Esophagus mucosa (tissue), 1 donor: ENCODE measurements around the gene MAP3K2. TPM values are rescaled to one million over a fixed set of nuclear protein-coding genes. Genes with fewer than 3 reads are reported as not detected.

Experiments used
- ATAC-seq: fragments of 200-7000 bp; cut with Tn5 transposase; one replicate; pipeline ENCODE4 v1.9.1; 2020
- total RNA-seq: library from RNA; stranded (reverse); gene quantifications from one replicate; pipeline ENCODE4 v1.2.4, GENCODE V29; 2023
- donor health status: DM: yes; HTN: yes; CAD: no.

MAP3K2 gene
- total RNA-seq, 1 donor from 2014 or later, result 30.0 TPM

DNA sequence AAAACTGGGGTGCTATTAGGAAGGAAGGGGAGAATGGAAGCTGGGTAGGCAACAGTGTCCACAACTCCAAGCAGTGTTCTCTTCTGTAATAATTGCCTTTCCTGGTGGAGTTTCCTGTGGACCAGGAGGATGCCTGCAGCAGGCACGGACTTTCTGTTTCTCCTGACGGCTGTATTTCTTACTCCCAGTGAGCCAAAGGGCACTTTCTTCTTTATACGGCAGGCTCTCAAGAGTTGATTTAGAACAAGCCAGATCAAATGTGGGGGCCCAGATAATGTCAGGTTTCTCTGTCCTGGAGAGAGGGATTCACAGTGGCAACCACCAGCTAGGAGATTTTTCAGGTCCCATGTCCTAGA lies 17.5 kb upstream of the MAP3K2 start:
- no peak for ATAC-seq

DNA sequence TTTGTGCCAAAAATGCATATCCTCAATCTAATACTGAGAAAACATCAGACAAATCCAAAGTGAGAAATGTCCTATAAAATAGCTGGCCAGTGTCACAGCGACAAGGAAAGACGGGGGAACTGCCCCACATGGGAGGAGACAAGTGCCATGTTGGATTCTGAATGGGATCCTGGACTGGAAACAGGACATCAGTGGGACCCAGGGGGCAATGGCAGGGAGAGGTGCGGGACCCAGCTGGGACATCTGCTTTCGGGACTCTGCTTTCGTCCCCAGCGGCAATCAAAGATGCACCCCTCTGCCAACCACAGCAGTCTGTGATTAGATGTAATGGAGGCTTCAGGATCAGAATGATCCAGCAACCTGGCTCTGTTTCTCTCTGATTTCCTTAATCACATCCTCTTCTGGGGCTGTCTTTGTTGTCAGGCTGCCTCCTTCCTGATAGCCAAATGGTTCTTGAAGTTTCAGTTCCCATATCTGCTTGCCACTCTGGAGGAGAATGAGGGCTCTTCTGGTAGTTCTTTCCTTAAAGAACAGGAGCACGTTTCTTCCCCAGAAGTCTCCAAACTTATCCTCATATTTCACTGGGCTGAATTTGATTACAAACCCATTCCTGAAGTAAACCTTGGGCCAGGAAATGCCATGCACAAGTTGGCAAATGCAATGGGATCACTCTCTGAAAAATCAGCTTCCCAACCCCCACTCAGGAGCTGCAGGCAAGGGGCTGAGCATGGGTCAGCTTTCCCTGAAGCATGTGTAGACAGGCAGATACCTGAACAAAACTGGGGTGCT lies 16.9 kb upstream of the MAP3K2 start:
- no peak for ATAC-seq

- ATAC-seq, result no peak
Measured at GRCh38 chr2:127403460-127403859, 15.7 kb upstream of the MAP3K2 start.

DNA sequence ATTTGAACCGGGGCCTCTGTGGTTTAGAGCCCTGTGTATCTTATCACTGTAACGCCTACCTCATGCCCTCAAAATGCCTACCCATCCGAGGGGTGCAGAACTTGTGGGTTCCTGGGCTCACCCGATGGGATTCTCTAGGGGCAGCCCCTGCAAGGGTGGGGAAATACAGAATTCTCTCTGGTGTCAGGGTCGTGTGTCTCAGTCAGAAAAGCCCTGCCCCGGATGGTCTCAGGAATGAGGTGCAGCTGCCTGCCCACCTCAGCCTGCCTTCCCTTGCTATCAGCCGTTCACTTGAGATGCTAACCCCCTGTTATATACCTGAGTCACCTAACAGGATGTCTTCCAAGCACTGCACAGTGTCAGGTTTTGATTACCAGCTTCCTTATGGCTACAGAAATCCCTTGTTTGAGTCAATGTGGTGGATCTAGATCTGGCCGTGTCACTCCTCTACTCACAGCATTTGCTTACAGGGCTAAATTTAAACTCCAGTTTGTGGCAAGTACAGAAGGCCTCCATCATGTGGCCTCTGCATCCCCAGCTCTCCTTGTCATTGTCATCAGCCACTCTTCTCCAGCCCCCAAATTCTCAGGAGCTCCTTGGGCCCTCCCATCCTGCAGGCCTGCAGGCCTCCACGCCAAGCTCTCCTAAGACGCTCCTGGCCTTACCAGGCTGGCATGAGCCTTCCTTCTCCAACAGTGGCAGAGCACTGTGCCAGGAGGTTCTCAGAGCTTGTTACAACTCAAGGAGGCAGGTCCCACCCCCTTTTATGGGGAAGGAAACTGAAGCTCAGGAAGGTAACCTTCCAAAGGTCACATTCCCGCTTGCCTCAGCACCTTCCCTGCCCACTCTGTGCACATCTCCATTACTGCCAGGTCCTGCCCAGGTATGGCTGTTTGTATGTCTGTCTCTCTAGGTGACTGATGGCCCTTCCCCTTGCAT lies 14.3 kb upstream of the MAP3K2 start:
- peak; percentile 34 for ATAC-seq

GRCh38 chr2:127400897-127401756 lies 13.4 kb upstream of the MAP3K2 start:
- ATAC-seq, result peak; percentile 65

- ATAC-seq, result peak; percentile 68
Measured at GRCh38 chr2:127400533-127400896, 12.7 kb upstream of the MAP3K2 start.

GRCh38 chr2:127398239-127398590 lies 10.4 kb upstream of the MAP3K2 start:
- ATAC-seq, result peak; percentile 82

- ATAC-seq, result no peak
Measured at GRCh38 chr2:127397568-127398238, 9.9 kb upstream of the MAP3K2 start.

DNA sequence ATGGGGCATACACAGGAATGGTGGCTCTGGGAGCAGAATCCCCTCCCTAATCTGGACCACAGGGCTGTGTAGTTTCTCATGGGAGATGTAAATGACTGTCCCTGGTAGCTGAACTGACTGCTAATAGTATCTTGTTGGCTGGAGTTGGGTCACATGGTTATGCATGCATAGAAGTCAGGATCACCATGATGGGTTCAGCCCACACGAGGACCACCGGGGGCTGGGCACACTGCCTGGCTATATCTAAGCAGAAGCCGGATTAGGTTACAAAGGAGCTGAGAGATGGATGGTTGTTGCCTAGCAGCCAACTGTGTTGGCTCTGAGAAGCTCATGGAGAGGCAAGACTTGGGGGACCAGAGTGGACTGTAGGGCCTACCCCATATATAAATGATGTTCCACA lies 6.7 kb upstream of the MAP3K2 start:
- ATAC-seq, result no peak

DNA sequence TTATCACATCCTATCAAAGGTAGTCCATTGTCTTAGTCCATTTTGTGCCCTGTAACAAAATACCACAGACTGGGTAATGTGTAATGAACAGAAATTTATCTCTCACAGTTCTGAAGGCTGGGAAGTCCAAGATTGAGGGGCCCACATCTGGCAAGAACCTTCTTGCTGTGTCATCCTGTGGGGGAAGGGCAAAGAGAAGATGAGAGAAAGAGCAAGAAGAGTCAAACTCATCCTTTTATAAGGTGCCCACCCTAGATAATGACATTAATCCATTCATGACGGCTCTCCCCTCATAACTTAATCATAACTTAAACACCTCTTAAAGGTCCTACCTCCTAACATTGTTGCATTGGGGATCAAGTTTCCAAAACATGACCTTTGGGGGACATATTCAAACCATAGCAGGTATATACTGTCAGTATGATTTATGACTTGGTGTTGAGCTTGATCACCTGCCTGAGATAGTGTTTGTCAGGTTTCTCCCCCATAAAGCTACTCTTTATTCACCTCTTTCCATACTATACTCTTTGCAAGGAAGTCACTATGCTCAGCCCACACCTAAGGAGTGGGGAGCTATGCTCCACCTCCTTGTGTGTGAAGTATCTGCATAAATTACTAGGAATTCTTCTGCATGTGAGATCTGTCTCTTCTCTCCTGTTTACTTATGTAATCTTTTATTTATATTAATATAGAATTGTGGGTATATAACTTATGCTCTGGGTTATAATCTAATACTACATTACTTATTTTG lies 5.2 kb upstream of the MAP3K2 start:
- no peak for ATAC-seq

DNA sequence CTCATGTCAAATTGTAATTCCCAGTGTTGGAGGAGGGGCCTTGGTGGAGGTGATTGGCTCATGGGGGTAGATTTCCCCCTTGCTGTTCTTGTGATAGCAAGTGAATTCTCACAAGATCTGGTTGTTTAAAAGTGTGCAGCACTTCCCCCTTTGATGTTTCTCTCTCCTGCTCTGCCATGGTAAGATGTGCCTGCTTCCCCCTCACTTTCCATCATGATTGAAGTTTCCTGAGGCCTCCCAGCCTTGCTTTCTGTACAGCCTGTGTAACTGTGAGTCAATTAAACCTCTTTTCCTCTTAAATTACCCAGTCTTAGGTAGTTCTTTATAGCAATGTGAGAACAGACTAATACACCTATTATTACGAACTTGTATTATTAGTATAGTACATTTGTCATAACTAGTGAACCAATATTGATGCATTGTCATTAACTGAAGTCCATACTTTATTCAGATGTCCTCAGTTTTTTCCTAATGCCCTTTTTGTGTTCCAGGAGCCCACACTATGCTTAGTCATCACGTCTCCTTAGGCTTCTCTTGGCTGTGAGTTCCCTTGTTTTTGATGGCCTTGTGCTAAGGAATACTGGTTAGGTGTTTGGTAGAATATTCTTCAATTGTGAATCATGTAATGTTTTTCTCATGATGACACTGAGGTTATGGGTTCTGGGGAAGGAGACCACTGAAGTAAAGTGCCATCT lies 4.5 kb upstream of the MAP3K2 start:
- no peak for ATAC-seq

DNA sequence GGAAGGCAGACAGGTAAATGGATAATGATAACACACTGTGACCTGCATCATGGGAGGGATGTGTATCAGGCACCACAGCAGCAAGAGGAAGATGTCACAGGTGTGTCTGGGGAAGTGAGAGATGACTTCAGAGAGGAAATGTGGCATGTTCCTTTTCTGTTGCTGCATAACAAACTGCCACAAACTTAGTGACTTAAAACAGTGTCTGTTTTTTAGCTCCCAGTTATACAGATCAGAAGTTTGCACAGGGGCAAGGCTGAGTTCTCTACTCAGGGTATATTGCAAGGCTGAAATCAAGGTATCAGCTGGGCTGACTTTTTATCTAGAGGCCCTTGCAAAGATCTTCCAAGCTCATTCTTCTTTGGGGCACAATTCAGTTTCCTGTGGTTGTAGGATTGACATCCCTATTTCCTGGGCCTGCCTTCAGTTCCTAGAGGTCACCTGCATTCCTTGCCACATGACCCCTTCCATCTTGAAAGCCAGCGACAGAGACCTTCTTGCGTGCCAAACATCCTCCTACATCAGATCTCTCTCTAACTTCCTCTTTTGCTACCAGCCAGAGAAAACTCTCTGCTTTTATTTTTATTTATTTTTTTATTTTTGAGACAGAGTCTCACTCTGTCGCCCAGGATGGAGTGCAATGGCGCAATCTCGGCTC lies 2.1 kb upstream of the MAP3K2 start:
- no peak for ATAC-seq

DNA sequence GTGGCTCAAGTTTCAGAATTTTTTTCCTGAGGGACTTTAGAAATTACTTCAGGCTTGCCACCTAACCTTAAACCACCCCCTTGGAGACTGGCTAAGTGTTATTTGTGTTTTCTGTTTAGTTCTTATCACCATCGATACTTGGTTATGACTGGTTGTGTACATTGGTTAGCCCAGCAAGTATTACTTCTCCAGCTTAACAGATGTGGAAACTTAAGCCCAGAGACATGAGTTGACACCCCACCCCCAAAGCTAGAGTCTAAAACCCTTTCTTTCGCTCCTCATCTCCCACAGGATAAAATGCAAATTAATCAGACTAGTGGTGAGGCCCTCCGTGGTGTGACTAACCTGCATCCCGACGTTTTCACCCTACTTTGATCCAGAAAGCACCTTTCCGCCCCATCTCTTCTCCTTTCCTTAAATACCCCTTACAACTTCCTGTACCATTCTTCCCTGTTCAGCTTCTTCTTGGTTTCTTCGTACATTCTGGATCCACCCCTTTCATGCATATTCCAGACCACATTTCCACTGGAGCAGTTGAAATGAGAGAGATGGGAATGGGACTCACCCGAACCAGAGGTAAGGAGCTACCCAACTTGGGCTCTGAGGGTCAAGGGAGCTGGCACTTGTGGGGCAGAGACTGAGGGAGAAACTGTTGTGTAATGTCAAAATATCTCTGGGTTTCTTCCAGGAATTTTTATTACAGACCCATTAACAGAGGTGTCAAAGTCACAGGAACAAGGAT lies 819 bp upstream of the MAP3K2 start:
- ATAC-seq, result no peak

DNA sequence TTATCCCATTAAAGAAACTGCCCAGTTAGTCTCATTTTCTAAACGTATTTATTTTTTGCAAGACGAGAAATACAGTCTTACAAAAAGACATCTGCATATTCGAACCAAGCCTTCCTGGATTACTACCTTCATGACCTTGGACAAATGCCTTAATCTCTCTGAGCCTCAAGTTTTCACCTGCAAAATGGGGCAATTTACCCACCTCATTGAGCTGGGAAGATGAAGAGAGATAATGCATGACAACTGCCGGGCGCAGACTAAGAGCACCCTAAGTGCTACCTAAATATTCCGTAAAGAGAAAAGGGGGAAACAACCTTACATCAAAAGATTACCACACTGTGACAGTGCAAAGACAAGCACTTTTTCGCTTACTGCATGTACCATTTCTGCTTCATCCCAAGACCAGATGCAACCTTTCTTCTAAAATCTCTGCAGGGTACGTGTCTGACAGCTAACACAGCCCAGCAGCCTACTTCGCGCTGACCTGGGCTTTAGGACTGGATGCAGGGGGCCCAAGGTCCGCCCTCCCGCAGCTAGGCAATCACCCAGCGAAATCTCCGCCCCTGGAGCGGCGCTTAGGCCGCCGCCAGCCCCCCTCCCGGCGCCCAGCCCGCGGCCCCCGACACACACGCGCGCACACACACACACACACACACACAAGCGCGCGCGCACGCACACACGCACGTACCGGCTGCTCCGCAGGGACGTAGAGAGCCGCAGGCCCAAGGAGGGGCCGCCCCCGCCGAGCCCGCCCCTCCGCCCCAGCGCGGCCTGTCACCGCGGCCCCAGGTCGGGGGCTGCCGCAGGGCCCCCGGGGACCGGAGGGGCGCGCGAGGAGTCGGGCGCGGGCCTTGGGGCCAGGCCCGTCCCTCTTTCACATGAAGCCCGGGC lies 766 bp downstream of the MAP3K2 start:
- peak; percentile 91 for ATAC-seq

DNA sequence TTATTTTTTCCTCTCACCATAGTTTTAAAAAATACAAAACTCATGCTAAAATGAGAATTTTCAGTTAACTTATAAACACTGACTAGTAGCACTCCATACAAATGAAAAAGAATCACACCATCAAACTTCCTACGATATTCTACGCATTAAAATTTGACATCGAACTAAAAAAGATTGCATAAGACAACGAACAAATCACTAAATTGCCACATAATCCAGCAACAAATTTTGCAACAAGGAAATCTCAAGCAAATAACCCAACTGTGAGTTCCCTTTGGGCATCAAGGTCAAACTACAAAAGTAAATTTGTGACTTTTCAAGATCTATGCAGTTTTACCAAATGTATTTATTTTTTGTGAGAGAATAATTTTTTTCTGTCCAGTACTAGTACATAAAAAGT lies 1.5 kb downstream of the MAP3K2 start:
- no peak for ATAC-seq

DNA sequence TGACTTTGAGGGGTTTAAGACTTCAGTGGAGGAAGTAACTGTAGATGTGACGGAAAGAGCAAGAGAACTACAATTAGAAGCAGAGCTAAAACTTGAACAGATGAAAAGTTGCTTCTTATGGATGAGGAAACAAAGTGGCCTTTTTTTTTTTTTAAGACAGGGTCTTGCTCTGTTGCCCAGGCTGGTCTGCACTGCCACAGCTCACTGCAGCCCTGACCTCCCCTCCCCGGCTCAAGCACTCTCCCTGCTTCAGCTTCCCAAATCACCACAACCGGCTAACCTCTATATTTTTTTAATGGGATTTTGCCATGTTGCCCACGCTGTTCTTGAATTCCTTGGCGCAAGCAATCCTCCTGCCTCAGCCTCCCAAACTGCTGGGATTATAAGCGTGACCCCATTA lies 3.2 kb downstream of the MAP3K2 start:
- no peak for ATAC-seq

DNA sequence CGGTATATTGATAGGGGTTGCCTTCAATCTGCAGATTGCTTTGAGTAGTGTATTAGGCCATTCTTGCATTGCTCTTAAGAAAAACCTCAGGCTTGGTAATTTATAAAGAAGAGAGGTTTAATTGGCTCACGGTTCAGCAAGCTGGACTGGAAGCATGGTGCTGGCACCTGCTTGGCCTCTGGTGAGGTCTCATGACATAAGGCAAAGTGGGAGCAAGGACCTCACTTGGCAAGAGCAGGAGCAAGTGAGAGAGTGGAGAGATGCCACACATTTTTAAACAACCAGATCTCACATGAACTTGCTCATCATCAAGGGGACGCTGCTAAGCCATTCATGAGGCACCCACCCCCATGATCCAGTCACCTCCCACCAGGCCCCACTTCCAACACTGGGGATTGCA lies 4.9 kb downstream of the MAP3K2 start:
- ATAC-seq, result no peak

- ATAC-seq, result no peak
Measured at GRCh38 chr2:127381762-127382161, 6.0 kb downstream of the MAP3K2 start.
